CD4-positive, alpha-beta T cell treated with Interleukin-17A for 4 hours (primary cell): ENCODE measurements around the gene RNU6-9.
"Not testable (repeated sequence)": the region's sequence is repeated elsewhere in the genome, so short reads cannot be mapped to it uniquely, and the experiment has no call there.

Source experiments
- DNase-seq: peaks from one replicate; pipeline ENCODE4 v3.0.0-alpha.2; 2020; ENCODE audit warnings: mixed read lengths

RNU6-9 gene

GRCh38 chr19:892894-893689 is at the start of gene RNU6-9, which contains the start of gene MED16:
Gene RNU6-9, plus strand, starts transcription at chr19:893484.
Gene MED16, minus strand, starts transcription at chr19:893187. Its CDS starts 2,056 bp downstream, at chr19:891131.
- peak; percentile 93 for DNase-seq

GRCh38 chr19:843836-844545 is 49.3 kb upstream of the RNU6-9 start:
- no peak for DNase-seq

GRCh38 chr19:844546-844971 is 48.7 kb upstream of the RNU6-9 start:
- DNase-seq: no peak

GRCh38 chr19:845707-846521 is 47.4 kb upstream of the RNU6-9 start:
- DNase-seq: no peak

DNA sequence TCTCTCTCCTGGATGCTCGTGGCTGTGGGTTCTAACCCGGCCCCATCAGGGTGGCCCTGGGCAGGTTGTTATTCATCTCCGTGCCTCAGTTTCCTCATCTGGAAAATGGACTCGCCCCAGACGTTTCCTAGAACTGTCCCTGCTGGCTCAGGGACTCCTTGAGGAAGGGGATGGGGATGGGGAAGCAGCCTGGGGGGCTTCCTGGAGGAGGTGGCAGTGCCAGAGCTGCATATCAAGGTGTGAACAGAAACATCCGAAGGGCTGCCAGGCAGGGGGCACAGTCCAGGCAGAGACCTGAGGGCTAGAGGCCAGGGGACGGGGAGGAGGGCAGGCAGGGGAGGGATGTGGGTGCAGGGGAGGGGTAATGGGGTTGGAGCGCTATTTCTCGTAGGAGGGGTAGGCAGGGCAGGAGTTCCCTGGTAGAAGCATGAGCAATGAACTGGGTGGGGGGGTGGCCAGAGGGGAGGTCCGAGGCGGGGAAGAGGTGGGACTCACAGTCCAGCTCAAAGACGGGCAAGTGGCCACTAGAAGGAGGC is 44.8 kb upstream of the RNU6-9 start:
- DNase-seq: no peak

DNA sequence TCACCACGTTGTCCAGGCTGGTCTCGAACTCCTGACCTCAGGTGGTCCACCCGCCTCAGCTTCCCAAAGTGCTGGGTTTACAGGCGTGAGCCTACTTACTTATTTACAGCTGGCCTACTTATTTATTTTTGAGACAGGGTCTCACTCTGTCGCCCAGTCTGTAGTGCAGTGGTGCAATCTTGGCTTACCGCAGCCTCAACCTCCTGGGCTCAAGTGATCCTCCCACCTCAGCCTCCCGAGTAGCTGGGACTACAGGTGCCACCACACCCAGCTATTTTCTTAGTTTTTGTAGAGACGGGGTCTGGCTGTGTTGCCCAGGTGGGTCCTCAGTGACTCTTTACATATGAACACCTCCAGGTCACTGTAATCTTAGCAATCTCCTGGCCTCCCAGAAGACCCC is 44.1 kb upstream of the RNU6-9 start:
- not testable (repeated sequence) for DNase-seq

- no peak for DNase-seq
Observed at GRCh38 chr19:850221-850978, 42.9 kb upstream of the RNU6-9 start.

DNA sequence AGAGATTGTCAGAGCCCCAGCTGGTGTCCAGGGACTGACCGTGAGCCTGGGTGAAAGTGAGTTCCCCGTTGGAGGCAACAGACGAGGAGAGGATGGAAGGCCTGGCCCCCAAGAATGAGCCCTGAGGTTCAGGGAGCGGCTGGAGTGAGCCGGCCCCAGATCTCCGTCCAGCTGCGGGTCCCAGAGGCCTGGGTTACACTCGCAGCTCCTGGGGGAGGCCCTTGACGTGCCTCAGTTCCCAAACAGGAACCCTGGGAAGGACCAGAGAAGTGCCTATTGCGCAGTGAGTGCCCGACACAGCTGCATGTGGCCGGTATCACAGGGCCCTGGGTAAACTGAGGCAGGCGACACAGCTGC is 42.3 kb upstream of the RNU6-9 start:
- DNase-seq: no peak

- no peak for DNase-seq
Observed at GRCh38 chr19:852136-853013, 40.9 kb upstream of the RNU6-9 start, which contains the start of gene ELANE. Gene ELANE, plus strand, starts transcription at chr19:852303. Its CDS starts 26 bp downstream, at chr19:852329.

GRCh38 chr19:853014-853585 is 40.2 kb upstream of the RNU6-9 start:
- DNase-seq: no peak

- DNase-seq: not testable (repeated sequence)
Observed at GRCh38 chr19:853614-854220, 39.6 kb upstream of the RNU6-9 start.

DNA sequence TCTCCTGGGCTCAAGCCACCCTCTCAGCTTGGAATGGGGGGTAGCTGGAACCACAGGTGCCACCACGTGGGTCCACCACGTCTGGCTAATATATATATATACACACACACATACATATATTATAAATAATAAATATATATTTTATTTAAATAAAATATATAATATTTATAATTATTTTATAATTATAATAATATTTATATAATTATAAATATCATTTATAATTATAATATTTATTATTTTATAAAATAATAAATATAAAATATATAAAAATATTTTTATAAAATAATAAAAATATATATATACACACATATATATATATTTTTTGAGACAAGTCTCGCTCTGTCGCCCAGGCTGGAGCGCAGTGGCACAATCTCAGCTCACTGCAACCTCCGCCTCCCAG is 38.7 kb upstream of the RNU6-9 start:
- no peak for DNase-seq

GRCh38 chr19:855142-855541 is 38.1 kb upstream of the RNU6-9 start:
- no peak for DNase-seq

- no peak for DNase-seq
Observed at GRCh38 chr19:855566-856120, 37.6 kb upstream of the RNU6-9 start.

DNA sequence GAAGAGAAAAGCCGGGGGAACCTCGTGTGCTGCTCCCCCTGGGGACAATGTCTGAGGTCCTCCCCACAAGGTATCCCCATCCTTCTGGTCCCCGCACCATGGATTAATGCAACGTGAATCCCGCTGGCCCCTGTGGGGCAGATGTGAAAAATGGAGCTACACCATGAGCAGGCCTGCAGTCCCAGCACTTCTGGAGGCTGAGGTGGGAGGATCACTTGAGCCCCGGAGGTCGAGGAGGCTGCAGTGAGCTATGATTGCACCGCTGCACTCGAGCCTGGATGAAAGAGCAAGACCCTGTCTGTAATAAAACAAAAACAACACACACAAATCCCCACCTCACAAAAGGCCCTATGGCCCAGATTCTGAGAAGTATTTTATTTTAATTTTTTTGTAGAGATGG is 35.0 kb upstream of the RNU6-9 start:
- DNase-seq: no peak

DNA sequence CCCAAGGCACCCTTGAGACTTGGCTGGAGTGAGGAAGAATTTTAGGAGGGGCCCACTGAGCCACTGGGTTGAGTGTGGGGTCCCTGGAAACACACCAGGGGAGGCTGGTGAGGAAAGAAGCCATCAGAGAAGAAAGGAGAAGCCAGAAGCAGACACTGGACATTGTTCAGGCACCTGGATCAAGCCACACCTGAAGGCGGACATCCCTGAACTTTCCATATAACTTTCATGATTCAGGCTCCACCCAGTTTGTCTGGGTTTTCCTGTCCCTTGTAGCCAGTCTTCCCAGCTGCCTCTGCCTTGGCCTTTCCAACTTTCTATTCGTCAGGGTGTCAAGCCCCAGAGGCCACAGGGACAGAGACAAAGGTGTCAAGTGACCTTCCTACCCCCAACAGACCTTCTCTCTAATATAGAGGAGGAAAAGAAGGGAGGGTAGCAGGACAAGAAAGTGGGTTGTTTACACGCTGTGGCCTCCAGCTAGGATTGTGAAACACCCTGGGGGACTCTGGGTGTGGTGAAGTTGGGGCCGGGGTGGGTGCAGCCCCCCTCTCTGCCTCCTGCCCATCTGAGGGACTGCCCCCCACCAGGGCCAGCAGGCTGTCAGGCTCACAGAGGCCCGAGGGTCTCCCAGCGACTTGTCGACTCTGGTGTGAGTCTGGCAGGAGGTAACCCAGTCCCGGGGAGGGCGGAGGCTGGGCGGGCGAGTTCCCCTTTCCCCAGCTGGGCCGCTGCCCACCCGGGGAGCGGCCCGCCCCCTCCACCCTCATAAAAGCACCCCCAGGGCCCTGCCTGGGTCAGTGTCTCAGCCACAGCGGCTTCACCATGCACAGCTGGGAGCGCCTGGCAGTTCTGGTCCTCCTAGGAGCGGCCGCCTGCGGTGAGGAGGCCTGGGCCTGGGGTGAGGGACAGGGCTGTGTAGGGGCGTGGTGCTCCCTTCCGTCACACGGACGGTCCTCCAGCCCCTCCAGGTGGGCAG is 34.1 kb upstream of the RNU6-9 start, which contains the start of gene CFD:
Gene CFD (plus strand): TSS at position 797 of the 976 bp plus-strand sequence. CDS start 26 bp downstream, at position 823.
- no peak for DNase-seq

DNA sequence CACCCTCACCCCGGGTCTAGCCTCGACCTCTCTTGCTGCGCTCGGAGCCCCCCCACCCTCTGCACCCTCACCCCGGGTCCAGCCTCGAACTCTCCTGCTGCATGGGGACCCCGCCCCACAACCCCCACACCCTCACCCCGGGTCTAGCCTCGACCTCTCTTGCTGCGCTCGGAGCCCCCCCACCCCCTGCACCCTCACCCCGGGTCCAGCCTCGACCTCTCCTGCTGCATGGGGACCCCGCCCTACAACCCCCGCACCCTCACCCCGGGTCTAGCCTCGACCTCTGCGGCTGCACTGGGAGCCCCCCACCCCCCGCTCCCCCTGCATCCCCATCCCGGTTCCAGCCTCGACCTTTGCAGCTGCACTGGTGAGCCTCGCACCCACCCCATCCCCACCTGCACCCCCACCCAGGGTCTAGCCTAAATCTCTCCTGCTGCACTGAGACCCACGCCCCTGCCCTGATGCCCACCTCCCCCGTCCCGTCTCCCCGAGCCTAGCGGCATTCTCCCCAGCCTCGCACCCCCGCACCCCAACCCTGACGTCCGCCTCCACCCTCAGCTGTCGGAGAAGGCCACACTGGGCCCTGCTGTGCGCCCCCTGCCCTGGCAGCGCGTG is 32.0 kb upstream of the RNU6-9 start:
- no peak for DNase-seq
